Measurements from ENCODE around the gene PRLH.

Gene PRLH

DNA sequence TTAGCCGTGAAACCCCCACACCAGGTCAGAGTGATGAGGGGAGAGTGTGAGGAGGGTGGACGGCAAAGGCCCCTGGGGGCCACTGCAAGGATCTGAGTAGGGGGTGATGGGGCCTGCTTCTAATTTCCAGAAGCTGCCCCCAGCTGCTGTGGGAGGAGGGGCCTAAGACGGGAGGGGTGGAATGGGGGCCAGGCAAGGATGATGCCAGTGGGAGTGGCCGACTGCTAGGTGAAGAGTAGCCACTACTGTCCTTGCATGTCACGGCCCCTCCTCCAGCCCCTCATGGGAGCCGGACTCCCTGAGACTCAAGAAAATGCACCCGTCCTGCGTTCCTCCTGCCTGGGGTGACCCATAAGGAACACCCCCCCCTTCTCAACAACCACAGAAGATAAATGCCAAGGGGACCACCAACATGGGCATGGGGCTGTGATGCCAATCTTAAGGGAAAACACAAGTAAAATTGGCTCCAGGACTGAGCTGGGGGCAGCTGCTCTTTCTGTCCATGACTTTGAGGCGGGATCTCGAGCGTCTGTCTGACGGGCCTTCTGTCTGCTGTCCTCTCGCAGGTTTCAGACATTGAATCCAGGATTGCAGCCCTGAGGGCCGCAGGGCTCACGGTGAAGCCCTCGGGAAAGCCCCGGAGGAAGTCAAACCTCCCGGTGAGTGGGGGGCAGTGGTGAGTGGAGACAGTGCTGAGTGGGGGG, 24.2 kb upstream of the PRLH start:
- Histone ChIP-seq H3K9me3 (ENCODE audit: severe bottlenecking) (no peaks in the 10 kb centered on the region), H3K36me3 (ENCODE audit: low read depth) (peaks cover 4% of the 10 kb centered on the region; the same call in 1 of the 2 replicates), H3K4me1 (ENCODE audit: insufficient read depth, poor library complexity, severe bottlenecking) (peaks cover 3% of the 10 kb centered on the region), H3K27me3 (ENCODE audit: insufficient read depth, poor library complexity, severe bottlenecking) (no peaks in the 10 kb centered on the region), H3K27ac (ENCODE audit: poor library complexity, severe bottlenecking) (no peak overlapping the region), H3K4me3 (ENCODE audit: severe bottlenecking) (no peak overlapping the region)
- TF ChIP-seq, protein P1, sequence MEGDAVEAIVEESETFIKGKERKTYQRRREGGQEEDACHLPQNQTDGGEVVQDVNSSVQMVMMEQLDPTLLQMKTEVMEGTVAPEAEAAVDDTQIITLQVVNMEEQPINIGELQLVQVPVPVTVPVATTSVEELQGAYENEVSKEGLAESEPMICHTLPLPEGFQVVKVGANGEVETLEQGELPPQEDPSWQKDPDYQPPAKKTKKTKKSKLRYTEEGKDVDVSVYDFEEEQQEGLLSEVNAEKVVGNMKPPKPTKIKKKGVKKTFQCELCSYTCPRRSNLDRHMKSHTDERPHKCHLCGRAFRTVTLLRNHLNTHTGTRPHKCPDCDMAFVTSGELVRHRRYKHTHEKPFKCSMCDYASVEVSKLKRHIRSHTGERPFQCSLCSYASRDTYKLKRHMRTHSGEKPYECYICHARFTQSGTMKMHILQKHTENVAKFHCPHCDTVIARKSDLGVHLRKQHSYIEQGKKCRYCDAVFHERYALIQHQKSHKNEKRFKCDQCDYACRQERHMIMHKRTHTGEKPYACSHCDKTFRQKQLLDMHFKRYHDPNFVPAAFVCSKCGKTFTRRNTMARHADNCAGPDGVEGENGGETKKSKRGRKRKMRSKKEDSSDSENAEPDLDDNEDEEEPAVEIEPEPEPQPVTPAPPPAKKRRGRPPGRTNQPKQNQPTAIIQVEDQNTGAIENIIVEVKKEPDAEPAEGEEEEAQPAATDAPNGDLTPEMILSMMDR (IDR thresholded peaks at IDR 0.05; ENCODE audit: poor library complexity, severe bottlenecking), result no peak
- no peak for ATAC-seq (ENCODE audit: low read depth)
- peak; percentile 39 for DNase-seq (ENCODE audit: low spot score)

DNA sequence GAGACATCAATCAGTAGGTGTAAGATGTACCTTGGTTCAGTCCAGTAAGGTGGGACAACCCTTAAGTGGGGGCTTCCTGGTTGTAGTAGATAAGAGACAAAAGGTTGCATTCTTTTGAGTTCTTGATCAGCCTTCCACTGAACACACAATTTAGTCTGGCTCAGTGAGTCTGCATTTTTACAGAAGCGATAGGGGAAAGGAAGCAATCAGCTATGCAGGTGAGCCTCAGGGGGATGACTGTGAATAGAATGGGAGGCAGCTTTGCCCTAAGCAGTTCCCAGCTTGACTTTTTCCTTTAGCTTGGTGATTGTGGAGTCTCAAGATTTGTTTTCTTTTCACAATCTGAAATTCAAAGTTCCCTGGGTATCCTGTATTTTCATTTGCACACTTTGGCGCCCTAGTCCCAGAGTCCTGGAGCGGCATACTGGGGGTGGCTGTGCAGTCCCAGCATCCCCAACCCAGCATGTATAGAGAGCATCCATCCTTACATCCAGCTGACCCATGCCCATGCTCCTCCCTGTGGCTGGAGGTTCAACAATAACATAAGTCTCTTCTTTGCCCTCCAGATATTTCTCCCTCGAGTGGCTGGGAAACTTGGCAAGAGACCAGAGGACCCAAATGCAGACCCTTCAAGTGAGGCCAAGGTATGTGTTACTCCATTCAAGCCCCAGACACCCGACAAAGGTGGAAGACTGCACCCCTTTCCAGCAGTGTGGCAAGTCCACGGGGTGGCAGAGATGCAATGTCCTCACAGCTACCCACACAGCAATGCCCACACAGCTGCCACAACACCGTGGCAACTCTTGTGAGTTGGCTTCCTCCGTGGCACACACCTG, 20.1 kb upstream of the PRLH start:
- Histone ChIP-seq H3K4me1 (ENCODE audit: insufficient read depth, poor library complexity, severe bottlenecking) (no peaks in the 10 kb centered on the region), H3K9me3 (ENCODE audit: severe bottlenecking) (no peaks in the 10 kb centered on the region), H3K27me3 (ENCODE audit: insufficient read depth, poor library complexity, severe bottlenecking) (no peaks in the 10 kb centered on the region), H3K4me3 (ENCODE audit: severe bottlenecking) (no peak overlapping the region), H3K27ac (ENCODE audit: poor library complexity, severe bottlenecking) (no peak overlapping the region), H3K36me3 (ENCODE audit: low read depth) (peaks cover 4% of the 10 kb centered on the region; the same call in 1 of the 2 replicates)
- DNase-seq (ENCODE audit: low spot score) (no peak), ATAC-seq (ENCODE audit: low read depth) (no peak)
- TF ChIP-seq, protein P1 (IDR thresholded peaks at IDR 0.05; ENCODE audit: poor library complexity, severe bottlenecking), result no peak

DNA sequence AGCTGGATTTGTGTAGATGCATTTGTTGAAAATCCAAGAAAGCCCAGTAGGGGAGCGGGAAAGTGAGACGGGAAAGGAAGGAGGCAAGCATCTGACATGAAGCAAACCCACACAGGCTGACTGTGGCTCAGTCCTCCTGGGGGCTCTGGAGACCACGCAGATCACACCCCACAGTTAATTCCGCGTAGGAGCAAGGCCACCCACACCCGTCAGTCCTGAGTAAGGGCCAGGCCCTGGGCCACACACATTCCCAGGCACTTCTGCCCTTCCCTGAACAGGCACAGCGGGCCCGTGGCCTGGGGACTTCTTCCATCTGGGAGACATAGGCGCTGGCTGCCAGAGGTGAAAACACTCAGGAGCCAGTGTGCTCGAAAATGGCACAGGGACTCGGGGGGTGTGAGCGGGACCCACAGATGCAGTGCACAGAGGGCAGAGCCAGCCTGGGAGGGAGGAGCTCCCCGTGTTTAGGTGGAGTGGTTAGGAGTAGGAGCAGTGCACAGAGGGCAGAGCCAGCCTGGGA, 19.4 kb upstream of the PRLH start:
- ATAC-seq (ENCODE audit: low read depth), result no peak
- peaks cover 4% of the 10 kb centered on the region; the same call in 1 of the 2 replicates for H3K36me3 ChIP-seq (ENCODE audit: low read depth)

DNA sequence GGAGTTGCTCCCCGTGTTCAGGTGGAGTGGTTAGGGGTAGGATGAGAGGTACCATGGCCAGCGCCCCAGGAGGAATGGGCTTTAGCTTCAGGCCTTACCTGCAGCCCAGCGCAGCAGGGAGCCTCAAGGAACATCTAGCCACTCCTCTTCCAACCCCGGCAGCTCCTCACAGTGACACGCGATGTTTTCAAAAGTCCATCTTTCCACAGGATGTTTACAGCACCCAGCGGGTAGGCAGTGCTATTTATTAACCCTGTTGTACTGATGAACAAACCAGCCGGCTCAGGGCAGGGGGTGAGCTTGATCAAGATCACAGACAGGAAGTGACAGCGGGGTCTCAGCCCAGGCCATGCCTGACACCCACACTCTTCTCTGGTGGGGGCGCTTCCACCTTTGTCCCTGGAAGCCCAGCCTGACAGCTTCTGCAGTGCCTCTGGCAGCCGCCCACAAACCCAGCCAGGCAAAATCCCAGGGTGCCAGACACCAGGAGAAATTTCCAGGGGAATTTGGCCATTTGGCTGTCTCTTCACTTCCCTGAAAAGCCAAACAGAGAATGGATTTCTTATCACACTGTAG, 18.4 kb upstream of the PRLH start:
- H3K9me3 ChIP-seq (ENCODE audit: severe bottlenecking), result no peaks in the 10 kb centered on the region
- H3K4me3 ChIP-seq (ENCODE audit: severe bottlenecking), result no peak overlapping the region
- H3K27me3 ChIP-seq (ENCODE audit: insufficient read depth, poor library complexity, severe bottlenecking), result no peaks in the 10 kb centered on the region
- no peak overlapping the region for H3K27ac ChIP-seq (ENCODE audit: poor library complexity, severe bottlenecking)
- no peak for DNase-seq (ENCODE audit: low spot score)
- H3K4me1 ChIP-seq (ENCODE audit: insufficient read depth, poor library complexity, severe bottlenecking), result no peaks in the 10 kb centered on the region
- TF ChIP-seq, protein P1 (IDR thresholded peaks at IDR 0.05; ENCODE audit: poor library complexity, severe bottlenecking), result no peak
- peaks cover 4% of the 10 kb centered on the region; the same call in 1 of the 2 replicates for H3K36me3 ChIP-seq (ENCODE audit: low read depth)
- ATAC-seq (ENCODE audit: low read depth), result no peak

More for the DNA sequence above, 19.4 kb upstream of the PRLH start:
- Histone ChIP-seq H3K27me3 (ENCODE audit: insufficient read depth, poor library complexity, severe bottlenecking) (no peaks in the 10 kb centered on the region), H3K27ac (ENCODE audit: poor library complexity, severe bottlenecking) (no peak overlapping the region), H3K4me1 (ENCODE audit: insufficient read depth, poor library complexity, severe bottlenecking) (no peaks in the 10 kb centered on the region), H3K9me3 (ENCODE audit: severe bottlenecking) (no peaks in the 10 kb centered on the region), H3K4me3 (ENCODE audit: severe bottlenecking) (no peak overlapping the region)
- TF ChIP-seq, protein P1 (IDR thresholded peaks at IDR 0.05; ENCODE audit: poor library complexity, severe bottlenecking), result no peak
- DNase-seq (ENCODE audit: low spot score), result no peak

All from RWPE2 (cell line).